Measurements from ENCODE around the gene RGL1. TPM values are rescaled to one million over a fixed set of nuclear protein-coding genes. Genes with fewer than 3 reads are reported as not detected.

Gene RGL1
- total RNA-seq, 1 donor from 2014 or later, result 3.0 TPM

GRCh38 chr1:183824291-183824690, 19.4 kb downstream of the RGL1 start:
- no peak for ATAC-seq

GRCh38 chr1:183827801-183828200, 22.9 kb downstream of the RGL1 start:
- ATAC-seq, result no peak

DNA sequence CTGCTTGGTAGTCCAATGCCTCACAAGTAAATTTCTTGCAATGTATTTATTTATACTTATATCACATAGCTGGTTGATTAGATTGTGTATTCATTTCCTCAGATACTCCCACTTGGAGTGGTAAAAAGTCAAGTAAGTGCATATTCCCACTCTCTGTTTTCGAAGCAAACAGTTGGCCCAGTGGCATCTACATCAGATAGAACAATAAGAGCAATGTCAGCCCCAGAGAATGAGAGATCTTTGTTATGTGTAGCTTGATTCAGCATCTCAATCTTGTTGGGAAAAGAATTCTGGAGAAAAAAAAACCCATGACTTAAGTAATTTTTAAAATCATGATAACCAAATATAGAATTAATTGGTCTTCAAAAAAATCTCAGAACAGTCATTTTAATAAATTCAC, 25.5 kb downstream of the RGL1 start:
- ATAC-seq, result no peak

DNA sequence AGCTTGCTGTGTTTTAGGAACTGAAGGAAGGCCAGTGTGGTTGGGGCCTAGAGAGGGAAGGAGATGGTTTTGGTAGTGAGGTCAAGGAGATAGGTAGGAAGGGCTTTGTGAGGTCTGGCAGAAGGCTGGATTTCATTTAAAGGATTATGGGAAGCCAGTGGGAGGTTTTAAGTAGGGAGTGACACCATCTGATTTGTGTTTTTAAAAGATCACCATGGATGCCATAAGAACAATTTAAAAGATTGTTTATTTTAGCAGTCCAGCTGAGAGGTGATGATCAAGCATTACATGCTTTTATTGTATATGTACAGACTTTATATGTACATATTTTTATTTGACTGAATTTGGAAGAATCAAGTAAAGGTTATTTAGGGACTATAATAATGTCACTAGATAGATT, 26.4 kb downstream of the RGL1 start:
- no peak for ATAC-seq

GRCh38 chr1:183832459-183832858, 27.5 kb downstream of the RGL1 start:
- ATAC-seq, result no peak

GRCh38 chr1:183834568-183834967, 29.6 kb downstream of the RGL1 start:
- ATAC-seq, result no peak

- ATAC-seq, result no peak
Measured at GRCh38 chr1:183836598-183836997, 31.7 kb downstream of the RGL1 start.

DNA sequence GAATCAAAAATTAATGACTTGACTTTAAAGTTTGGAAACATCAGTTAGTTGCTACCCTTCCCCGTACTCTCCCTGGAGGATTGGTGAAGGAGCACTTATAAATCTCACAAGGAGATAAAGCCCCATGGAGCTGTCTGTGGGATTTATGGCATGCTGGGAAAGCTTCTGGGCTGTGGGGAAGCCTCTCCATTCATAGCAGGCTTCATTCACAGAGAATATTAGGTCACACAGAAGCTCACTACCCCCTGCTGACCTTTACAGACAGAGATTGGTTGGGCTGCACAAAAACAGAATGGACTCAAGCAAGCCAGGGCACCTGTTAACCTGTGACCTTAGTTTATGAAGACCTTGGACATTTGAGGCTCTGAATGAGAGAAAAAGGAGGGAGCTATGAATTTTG, 32.1 kb downstream of the RGL1 start:
- ATAC-seq, result no peak

DNA sequence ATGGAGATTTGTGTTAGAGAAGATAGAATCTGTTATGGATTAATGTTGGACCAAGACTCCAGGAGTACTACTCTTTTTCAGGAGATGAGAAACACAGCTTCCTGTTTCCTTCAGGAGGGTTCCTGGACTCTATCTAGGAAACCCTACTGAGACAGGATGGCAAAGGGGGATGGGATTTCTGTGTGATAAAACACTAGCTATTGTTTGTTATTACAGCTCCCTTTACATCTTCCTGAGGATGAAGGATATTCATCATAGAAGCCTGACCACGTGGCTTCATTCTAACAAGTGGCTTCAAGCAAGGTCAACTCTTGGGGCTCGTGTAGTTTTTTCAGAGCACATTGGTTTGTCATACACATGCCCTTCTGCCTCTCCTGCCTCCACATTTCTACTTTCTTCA, 33.3 kb downstream of the RGL1 start:
- ATAC-seq, result no peak

DNA sequence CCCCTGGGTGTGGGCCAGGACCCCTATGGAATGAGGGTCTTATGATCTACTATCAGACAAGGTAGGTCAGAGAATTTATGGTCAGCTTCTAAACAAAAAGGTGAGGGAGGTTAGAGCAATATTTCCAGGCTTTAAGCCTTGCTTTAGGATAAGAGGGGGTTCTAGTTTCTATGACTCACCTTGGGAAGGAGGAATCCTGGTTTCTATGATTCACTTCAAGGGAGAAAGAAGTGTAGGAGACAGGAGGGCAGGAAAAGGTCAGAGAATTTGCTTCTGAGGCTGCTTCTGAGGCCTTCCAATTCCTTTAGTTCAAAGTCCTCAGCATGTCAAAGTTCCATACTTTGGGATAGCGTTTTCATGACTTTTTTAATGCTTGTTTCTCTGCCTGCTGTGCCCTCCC, 35.2 kb downstream of the RGL1 start:
- ATAC-seq, result no peak

DNA sequence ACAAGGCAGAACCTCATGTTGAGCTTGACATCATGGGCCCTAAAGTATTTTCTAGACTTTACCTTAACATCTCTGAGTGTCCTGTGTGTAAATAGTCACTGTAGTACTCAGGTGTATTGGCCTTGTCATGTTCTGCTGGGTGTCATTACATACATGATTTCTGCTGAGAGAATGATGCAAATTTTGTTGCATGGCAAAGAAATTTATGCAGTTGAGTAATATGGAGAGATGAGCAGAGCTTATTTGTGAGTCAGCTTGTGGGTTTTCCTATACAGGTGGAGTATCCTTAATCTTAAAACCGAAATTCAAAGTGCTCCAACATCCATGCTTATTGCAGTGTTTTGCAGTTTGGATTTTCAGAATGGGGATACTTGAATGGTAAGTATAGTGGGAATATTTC, 36.6 kb downstream of the RGL1 start:
- no peak for ATAC-seq

GRCh38 chr1:183841950-183842794, 37.3 kb downstream of the RGL1 start:
- peak; percentile 54 for ATAC-seq

DNA sequence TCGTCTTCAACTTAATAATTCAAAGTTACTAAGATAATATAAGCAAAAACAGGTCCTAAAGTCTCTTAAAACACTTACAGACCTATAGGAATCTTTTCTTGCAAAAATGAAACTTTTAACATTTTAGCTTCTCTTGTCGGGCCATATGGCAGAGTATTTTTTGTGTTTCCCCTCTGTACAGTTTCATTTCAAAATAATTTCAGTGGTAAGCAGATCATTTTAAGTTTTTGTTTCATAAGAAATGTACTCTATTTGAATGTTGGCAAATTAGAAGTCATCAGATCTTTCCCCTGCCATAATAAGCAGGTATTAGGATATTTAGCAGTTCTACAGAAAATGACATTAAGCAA, 37.9 kb downstream of the RGL1 start:
- no peak for ATAC-seq

DNA sequence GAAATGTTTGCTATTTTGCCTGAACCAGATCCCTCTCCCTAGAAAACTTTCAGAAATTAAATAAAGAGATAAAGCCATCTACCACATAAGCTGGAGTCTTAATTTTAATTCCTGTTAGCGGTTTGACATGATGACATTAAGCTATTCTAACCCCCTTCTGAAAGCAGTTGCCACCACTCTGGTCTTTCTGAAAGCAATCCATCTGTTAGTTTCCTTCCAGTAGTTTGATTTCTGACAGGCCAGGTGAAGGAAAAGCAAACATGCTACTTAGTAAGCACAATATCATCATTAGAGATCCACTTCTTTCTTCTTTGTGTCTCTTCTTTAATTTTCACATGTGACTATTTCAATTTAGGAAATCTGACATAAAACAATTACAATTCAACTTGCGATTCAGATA, 39.9 kb downstream of the RGL1 start:
- no peak for ATAC-seq

- no peak for ATAC-seq
Measured at GRCh38 chr1:183845681-183846080, 40.8 kb downstream of the RGL1 start.

- no peak for ATAC-seq
Measured at GRCh38 chr1:183847641-183848040, 42.7 kb downstream of the RGL1 start.

DNA sequence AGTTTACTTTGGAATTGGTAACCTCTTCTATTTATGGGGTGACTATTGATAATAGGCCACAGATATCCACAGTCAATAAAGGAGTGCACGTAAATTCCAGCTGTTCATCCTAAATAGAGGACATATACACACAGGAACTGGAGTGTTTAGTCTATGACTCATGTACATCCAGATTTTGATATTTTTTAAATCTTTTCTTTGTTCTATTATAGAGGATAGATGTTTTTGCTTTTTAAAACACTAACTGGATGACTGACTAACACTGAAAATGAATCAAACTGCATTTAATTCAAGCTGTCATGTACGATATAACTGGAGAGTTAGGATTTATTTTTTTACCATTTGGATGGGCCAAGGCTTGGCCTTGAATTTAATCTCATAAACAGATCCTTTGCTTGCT, 45.9 kb downstream of the RGL1 start:
- ATAC-seq, result no peak

DNA sequence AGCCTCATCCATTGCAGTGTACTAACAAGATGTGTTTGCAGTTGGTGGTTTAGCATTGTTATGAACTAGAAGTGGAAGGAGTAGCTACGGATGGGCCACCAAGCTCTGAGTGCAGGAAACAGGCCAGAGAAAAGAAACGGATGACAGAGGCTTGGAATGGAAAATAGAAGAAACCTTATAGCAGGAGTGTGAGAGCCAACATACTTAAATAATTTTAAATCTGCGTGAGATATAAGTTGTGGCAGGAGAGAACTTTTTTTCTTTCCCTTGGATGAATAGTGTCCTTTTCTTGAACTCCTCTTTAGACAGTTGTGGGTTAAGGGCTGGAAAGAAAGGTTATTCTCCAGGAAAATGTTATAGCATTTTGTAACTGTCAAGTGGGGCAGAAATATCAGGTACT, 54.2 kb downstream of the RGL1 start:
- no peak for ATAC-seq

- no peak for ATAC-seq
Measured at GRCh38 chr1:183859831-183860230, 54.9 kb downstream of the RGL1 start.

DNA sequence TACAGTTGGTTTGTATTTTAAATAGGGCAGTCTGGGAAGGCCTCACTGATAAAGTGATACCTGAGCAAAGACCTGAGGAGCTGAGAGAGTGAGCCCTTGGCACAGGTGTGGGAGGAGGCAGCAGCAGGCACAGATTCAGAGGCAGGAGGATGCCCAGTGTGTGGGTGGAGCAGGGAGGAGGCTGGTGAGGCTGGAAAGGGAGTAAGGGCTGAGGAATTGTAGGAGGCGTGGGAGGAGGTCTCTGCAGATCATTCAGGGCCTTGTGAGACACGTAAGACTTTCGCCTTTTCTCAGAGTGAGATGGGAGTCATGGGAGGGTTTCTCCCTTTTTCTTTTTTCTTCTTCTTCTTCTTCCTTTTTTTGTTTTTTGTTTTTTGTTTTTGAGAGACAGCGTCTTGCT, 58.0 kb downstream of the RGL1 start:
- no peak for ATAC-seq

DNA sequence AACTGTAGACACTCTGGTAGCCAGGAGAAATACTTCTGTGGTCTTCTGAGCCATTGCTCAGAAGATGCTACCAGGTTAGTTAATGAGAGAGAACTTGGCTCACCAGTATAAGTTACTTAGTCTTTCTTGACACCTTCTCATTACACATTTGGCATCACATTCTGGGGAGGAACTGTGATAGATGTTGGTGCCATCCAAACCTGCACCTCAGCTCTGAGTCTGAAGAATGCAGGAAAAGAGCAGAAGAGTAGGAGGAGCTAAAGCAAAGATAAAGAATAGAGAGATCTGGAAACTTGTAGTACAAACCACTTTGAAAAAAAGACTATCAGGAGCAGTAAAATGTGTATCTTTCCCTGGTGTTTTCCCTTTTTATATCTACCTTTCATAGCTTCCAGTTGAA, 58.9 kb downstream of the RGL1 start:
- ATAC-seq, result no peak

DNA sequence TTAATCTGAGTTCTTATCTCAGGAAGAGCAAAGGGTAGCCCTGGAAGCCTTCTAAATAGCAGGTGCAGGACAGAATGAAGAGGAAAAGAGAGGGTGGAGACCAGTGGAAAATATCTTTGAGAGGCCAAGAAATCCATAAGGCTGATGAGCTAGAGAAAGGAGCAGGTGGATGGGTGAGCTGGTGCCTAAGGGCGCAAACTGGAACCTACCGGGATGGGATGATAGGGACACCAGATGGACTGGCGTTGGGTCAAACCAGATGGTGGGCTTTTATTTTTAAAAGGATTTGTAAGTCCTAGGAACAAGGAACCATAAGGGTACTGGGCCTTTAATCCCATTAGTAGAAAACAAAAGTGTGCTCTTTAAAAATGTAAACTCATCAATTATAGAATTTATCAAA, 59.7 kb downstream of the RGL1 start:
- ATAC-seq, result no peak

- ATAC-seq, result no peak
Measured at GRCh38 chr1:183869230-183869629, 64.3 kb downstream of the RGL1 start.

DNA sequence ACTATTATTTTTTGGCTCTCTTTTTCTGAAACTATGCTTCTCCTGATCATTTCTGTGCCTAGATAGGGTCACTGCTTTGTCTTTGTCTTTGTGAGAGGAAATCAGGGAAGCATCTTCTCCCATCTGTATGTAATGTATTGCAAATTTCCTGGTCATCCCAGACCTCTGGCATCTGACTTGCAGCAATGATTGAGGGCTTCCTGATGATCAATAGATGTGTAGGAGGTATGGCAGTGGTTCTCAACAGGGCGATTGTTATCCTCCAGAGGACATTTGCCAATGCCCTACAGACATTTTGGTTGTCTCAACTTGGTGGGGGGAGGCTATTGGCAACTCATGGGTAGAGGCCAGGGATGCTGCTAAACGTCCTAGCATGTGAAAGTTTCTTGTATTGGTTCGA, 64.7 kb downstream of the RGL1 start:
- no peak for ATAC-seq
